NCI-H526 treated with DMSO at 0.1 percent for 48 hours (cell line): ENCODE results near the gene NPAS3.

Experiments
- DNase-seq: peaks from one replicate; lab custom pipeline; 2025; lab: John Stamatoyannopoulos, UW

Gene NPAS3

DNA sequence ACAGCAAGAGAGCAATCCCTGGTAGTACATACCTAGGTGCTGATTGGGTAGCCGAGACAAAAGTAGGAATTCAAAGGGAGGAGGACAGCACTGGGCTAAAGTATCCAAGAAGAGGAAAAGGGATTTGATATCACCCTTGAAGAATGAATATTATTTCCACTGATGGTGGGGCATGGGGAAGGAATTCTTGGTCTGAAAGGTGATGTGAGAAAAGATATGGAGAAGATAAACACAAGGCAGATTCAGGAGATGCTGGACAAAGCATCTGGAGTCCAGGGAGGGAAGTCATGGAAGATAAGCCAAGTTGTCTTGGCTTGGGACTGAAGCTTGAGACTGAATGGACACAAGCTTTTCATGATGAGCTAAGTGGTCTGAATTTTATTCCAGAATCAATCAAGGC, 818.2 kb downstream of the NPAS3 start:
- no peak for DNase-seq

DNA sequence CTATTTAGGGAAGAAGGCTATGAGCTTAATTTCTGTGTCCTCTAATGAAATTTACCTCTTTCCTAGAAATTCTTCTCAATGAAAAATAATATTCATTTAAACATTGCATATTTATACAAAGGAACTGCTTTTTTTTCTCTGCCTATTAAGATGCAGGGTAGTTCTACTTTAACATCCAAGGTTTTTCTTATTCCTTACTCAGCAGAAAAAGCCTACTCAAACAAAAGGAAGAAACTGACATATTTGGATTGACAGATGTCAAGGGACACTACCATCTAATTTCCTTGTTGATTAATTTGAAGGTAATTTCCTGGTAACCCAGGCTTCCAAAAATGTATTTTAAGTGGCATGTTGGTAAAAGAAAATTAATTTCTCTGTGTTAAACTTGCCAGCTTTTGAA, 819.9 kb downstream of the NPAS3 start:
- DNase-seq, result no peak

DNA sequence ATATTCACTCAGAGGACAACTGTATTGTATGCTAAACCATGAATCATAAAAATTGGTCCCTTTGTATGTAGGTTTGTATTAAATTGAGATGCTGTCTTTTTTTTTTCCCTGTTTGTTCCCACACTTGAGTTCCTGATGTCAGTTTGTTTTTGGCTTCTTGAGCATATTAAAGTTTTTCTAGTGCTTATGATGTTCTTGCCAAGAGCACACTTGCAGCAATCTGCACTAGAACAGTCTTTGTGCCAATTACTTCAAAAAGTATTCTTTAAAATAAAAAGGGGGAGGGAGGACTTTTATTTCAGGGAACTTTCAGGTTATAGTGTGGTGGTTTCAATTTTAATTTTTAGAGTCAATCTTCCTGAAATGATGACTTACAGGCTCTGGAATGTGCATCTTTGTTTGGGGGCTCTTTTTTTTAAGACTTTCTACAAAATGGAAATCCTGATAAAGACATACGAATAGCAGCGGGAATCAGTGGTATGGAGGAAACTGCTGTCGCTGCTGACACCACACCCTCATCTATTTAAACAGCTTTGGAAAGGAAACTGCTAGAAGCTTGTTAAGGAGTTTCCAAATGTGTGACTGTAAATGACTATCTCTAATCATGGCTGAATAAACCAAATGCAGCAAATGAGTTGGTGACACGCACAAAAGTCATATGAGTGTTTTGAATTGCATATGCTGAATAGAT, 823.6 kb downstream of the NPAS3 start:
- DNase-seq, result no peak

DNA sequence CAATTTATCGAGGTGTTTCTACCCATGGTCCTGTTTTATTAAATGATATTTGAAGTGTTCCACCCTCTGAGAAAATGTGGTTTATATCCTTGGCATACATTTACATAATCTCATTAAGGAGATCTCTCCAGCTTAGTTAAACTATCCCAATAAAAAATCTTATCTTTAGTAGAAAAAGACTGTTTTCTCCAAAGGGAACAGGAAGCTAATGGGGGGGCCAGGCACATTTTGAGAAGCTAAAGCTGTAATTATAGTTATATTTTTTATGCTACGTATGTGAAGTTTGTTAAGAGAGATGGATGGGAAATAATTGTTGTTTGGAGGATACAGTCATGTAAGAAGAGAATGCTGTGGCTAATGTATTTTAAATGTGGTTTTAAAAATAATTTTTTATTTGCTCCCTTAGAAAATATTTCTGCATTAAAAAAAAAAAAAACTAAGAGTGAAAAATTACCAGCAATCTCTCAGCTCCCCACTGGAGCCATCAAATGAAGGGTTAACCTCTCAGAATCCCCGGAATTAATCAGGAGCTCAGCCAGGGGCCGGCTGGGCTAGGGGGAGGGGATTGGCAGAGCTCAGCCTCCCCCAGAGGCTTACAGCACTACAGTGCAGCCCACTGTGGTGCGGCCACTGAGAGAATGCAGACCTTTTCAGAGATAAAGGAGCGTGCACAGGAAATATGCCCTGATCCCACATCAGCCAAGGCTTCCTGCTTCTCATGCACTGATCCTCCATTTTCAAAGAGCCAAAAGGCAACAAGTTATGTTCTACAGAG, 826.4 kb downstream of the NPAS3 start:
- no peak for DNase-seq

DNA sequence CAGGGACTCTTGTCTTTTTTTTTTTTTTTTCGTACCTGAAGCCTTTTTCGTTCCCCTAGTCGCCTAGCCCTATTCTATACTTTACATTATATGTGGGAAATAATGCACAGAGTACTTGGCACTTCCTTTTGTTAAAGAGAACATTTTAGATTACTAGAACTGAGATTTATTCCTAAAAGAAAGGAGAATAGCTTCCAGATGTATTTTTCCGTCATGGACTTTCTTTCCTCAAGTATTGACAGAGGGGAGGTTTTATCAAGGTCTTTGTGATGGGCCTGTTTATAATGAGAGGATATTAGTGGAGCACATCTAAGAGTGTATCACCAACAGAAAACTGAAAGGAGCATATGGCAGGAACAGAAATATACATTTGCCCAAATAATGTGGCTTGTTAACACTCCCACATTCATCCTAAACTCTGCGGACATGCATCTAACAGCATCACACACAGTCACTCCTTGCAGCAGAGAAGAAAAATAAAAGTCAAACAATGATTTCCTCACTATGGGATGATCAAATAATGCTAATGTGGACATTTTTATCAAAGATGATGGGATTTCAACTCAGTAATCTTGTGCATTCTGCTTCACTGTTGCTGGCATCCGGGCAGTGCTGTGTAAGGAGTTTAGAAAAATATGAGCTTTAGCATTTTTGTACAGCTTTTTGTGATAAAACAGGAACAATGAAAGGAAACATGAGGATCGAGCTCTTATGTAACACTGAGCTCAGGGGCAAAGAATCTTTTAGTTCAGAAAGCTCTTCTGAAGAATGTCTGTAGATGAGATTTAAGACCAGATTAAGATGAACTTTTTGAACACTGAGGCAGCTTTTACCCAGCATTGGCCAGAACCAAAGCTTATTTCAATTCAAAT, 829.1 kb downstream of the NPAS3 start:
- no peak for DNase-seq

DNA sequence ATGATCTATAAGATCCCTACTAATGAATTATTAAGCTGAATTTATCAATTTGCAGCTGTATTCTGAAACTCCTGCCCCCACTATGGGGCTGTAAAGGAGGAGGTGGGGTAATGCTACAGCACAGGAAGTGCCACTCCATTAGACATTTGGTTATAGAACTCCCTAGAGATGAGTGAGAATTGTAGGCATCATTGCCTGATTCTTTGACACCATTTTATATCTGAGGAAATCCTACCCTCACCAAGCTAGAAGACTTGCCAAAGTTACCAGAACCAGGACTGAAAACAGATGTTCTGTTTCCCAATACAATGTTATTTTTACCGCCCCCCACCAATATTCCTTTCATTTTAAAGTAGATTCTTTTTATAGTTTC, 829.8 kb downstream of the NPAS3 start:
- DNase-seq, result no peak

DNA sequence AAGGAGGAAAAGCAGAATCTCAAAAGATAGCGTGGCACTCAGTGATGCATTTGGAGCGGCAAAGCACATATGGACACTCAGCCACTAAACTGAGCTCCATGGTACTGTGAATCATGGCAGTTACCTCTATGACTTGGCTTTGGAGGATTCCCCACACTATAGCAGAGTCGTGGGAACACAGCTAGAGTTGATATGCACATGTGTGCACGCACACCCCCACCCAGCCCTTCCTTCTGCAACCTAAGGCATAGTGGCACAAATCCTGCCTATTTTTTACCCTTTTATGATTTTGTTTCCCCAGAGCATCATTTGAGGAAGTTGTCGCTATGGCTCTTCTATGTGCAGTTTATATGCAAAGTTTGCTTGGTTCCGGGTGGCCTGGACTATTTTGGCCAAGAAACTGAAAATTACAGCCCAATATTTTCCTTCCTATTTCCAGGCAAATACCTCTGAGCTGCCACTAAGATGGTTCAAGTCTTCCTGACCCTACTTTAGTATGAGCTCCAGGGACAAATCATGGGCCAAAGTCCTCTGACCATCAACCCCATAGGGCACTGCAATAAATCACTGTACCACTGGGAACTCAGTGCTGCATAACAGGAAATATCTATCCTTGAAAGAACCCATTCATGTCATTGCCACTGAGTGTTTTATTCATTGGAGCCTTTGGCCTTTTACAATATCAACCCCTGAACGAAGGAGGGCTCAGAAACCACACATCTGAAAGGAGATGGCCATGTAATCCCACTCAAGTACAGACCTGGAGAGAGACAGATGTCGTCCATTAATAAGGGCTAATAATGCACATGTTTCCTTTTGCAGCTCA, 834.7 kb downstream of the NPAS3 start:
- no peak for DNase-seq

DNA sequence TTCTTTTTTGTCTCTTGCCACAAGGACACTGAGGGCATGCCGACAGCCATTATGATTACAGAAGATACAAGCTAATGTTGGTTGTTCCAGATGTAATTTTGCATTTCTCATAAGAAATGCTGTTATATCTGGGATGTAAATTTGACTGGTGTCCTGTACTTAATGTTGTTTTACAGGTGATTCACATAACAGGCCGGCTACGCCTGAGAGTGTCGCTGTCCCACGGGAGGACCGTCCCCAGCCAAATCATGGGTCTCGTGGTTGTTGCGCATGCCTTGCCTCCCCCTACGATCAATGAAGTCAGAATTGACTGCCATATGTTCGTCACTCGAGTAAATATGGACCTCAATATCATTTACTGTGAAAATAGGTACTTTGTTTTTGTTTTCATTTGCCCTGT, 835.5 kb downstream of the NPAS3 start:
- DNase-seq, result no peak

DNA sequence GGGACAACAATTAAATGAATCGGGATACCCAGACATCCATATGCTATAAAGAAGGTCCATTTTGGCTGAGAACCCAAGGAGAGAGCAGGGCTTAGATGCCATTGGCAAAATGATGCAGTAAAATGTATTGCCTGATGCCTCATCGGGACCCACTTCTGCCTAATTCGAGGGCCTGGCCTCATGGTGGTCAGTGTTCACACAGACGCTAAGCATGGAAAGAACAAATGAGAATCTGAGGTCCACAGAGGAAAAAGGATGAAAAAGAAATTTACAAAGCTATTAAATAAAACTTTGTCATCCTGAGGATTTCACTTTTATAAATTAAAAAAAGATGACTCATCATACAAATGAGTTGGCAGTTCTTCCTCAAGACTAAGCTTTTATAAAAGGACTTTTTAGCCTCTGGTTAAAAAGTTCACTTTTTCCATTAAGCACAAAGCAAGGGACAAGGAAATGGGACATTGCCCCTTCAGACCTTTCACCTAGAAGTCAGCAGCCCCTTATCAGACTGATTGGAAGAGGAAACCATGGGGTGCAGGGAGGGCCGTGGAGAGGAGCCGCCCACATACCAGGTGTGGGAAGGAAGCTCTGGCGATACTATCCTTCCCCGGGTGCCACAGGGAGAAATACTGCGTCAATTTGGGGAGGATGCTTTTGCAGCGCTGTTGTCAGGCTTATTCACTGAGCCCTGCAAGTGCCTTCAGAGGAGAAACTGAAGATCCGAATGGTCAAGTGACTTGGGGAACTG, 836.2 kb downstream of the NPAS3 start:
- no peak for DNase-seq

DNA sequence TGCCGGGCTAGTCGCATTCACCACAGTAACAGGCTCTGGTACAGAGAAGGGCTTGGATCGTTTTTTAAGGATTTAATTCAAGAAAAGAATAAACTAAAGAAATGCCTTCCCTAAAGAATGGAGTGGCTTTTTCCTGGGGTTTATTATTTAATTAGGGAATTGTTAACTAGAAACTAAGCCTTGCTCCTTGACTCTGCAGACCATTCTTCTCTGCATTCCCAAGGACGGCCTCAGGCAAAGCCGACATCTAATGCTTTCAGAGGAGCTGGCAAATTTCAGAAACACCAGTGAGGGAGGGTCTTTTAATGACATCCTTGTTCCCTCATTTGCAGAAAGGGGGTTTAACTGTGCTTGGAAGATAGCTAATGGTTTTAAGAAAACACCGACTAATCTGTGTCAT, 838.2 kb downstream of the NPAS3 start:
- DNase-seq, result no peak

DNA sequence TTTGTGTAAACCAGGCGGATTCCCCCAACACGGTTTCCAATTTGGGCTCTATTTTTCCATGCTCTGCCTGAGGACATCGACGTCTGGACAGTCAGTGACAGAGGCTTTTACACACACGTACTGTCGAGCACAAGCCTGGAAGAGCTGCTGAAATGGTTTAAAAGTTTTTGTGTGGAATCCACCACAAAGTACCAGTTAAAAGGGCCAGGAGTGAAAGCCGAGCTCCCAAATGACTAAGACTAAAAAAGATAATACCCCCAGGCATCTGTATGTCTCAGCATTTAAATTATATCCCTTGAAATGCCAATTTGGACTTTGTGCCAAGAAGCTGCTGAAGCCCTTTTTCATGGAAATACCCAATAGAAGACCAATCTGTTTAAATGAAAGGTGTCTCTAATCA, 839.0 kb downstream of the NPAS3 start:
- no peak for DNase-seq

DNA sequence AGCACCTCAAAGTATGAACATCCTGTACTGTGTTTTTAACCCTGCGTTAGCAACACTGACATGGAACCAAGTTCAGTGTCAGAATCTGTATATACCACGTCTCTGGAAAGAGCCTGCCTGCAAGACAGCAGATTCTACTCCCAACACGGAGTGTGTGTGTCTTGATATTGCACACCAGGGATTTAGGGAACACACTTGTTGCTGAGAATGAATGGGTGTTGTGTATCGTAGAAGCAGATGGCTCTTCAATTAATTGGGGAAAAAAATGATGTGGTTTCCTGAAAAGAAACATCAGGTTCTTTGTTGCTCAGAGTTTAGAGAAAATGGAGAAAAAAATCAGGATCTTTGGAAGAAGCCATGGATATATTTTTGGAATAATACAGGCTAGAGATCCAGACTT, 841.4 kb downstream of the NPAS3 start:
- no peak for DNase-seq

DNA sequence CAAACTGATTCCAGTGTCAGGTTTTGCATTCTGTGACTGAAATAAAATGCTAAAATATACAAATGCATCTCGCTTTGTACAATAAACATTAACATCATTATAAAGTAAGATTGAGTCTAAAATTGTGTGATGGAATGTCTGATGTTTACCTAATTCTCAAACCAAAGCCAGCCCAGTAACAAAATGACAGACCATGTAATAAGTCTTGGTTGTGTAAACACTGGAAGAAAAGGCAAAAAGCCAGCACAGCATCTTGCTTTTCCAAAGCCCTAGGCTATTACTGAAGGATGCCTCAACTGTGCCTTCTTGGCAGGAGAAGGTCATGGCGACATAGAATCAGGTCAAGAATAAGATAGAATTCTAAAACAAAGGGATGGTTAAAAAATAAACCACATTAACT, 842.6 kb downstream of the NPAS3 start:
- no peak for DNase-seq

DNA sequence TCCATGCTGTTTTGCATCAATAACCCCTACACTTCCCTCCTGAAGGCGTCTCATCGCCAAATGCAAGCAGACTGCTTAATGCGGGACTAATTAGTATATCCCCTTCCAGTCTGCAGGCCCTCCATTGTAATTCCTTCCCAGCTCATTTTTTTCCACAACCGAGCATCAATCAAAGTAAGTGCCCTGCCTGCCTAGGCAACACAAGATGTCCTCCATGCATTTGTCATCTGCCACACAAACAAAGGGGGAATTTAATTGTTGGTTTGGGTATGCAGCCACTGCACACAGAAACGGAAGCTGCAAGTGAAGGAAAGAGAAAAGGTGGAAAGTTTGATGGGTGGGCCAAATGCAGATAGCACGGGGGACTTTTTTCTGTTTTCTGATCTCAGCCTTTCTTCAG, 844.2 kb downstream of the NPAS3 start:
- no peak for DNase-seq

DNA sequence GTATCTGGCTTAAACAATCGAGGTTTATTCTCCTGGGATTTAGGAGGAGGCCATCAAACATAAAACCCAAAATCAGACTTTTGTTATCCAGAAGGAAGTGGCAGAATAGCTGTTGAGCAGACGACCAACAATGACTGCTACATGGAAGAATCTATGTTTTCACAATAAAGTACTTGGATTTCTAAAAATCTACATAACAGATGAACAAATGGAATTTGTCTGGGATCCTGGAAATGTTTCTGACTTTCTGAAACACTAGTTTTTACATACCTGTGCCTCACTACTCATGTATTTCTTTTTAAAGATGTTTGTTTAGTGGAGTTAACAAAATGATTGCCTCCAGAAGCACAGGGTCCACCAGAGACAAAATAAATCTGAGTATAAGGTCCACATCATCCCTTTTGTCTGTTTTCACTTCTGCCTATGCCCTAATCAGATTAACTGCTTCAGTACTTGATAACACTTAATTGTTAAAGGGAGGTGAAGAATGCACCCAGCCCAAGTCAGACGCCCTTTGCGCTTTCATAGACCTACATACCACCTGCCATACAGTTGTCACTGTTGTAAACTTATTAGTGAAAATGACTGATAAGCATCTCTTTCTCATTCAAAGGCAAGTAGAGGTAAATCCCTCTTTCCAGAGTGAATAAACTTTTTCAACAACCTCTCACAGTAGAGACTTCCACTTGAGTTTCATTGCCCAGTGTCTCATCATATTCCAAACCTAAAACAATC, 847.6 kb downstream of the NPAS3 start:
- DNase-seq, result no peak

DNA sequence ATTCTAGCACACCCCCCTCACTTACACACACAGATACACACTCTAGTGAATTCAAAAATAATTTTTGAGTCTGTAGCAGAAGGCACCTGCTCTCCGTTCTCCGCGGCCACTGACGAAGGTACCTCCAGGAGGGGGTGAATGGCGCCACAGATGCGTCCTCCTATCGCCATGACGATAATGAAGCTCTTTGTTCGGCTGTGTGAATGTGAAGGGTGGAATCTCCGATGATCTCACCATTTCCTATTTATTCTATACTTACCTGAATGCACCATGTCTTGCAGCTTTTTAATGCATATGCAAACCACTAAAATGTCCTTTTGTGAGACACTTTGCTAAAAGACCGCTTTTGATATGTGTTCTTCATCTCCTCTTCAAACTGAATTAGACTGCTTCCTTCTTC, 849.5 kb downstream of the NPAS3 start:
- no peak for DNase-seq

DNA sequence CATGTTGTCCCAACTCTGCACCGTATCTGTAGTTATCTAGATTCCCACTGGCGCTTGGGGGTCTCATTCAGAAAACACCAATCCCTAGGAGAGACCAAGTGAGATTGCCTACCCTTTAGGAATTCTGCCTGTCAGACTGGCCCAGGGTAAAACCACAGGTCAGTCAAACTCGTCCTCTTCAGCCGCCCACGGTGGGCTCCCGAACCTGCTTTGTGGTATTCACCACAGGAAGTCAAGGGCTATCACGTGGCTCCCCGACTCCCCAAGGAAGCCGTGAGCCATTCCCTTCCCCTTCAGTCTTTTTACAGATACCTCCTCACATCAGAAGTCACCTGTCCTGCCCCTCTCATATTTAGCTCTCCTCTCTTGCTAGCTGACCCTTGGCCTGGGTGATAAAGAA, 852.3 kb downstream of the NPAS3 start:
- no peak for DNase-seq

DNA sequence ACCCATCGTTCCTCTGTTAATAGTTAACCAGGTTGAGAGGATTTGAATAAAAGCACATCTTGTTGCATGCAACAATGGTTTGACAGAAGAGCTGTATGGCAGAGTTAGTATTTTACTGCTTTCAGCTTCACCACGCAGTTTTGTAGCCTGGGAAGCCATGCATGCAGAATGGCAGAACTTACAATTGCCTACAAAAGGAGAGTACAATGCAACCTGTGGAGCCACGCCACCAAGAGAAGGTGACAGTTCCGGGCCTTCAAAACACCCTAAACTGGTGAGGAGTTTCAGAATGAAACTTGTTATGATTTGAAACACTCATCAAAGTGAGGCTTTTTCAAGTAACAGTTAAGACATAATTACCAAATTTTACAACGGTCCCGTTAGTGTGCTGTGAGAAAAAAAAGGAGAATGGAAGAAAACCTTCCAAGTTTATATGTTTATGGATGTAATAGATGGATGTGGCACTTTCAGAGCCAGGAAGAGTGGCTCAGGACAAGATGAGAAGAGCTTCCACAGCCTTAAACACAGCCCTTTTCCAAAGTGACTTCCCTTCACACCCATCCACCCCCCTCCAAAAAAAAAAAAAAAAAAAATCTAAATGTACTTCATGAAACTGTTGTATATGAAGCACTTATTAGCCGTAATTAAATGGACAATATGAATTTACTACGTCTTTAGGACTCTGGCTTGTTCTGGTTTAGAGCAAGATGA, 853.5 kb downstream of the NPAS3 start:
- DNase-seq, result peak; percentile 84

DNA sequence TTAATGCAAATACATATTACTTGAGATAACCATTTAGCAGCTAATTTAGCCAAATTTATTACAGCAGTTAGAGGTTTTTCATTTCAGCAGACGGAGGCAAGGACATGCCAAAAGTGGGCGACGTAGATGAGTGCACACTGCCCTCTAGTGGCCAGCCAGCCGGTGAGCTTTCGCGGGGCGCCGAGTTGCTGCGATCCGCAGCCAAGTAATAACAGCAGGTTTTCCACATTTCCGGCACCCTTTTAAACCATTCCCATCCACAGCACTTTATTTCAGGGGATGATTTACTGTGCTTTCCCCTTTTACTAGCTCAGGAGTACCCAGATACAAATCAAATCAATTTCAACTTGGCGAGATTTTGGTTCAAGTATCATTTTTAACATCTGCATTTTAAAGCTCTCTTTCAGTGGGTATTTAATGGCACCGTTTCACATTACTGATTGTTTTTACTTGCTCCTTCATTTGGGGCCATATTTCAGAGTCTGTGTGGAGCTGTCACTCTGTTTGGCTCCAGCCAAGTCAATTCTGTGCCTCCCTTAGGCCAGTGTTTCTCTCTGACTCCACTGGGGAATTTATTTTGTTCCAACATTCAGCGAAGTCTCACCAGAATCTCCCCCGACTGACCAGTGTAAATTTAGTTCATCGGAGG, 854.2 kb downstream of the NPAS3 start:
- peak; percentile 86 for DNase-seq
